ENCODE results near the gene CCDC12. TPM values are rescaled to one million over a fixed set of nuclear protein-coding genes. Genes with fewer than 3 reads are reported as not detected.

Gene CCDC12
- total and polyA plus RNA-seq, 2 of the 13 experiments (the other 11 are each of a cell fraction or from before 2014, with no cell fraction given): 30.1 to 49.5 TPM

GRCh38 chr3:47010910-47011309 is 34.4 kb upstream of the CCDC12 start:
- ChIA-PET CTCF (ENCODE audit: low intra/inter-chr PET ratio, low total read pairs) (no interaction called here), POLR2A (no interaction called here)
- Histone ChIP-seq H3K27me3 (ENCODE audit: control insufficient read depth in 1 of 2, insufficient read depth in 2 of 2, low read length in 2 of 2) (no peaks in the 10 kb centered on the region), H3K9ac (ENCODE audit: insufficient read depth, low read depth, low read length) (no peak overlapping the region), H3K4me1 (ENCODE audit: insufficient read depth, low read length) (peaks cover under 1% of the 10 kb centered on the region; the same call in 1 of the 2 replicates), H3K4me3 (replicated peaks in 1 of 3; ENCODE audit: insufficient read depth in 1 of 3, low read depth in 2 of 3, low read length in 3 of 3) (no peak overlapping the region), H3K9me3 (ENCODE audit: low read length) (no peaks in the 10 kb centered on the region), H3K36me3 (replicated peaks in 1 of 2; ENCODE audit: control insufficient read depth in 1 of 2, insufficient read depth in 2 of 2, low read length in 2 of 2) (peaks cover 6 to 26% of the 10 kb centered on the region in 2 experiments), H3K27ac (ENCODE audit: extremely low read length, insufficient read depth, low read length) (no peak overlapping the region), H3K4me2 (ENCODE audit: low read depth, low read length) (no peak overlapping the region), H3K79me2 (ENCODE audit: insufficient read depth, low read length) (no peaks in the 10 kb centered on the region), H4K20me1 (ENCODE audit: insufficient read depth, low read length) (no peaks in the 10 kb centered on the region), H2AFZ (ENCODE audit: low read length) (no peak overlapping the region)
- no peak for TF ChIP-seq PAX8 (CRISPR knock-in tag; IDR thresholded peaks at IDR 0.05; ENCODE audit: borderline replicate concordance)
- TF ChIP-seq HNRNPK (IDR thresholded peaks at IDR 0.05; ENCODE audit: low read depth, low read length, poor library complexity, severe bottlenecking): no peak
- TF ChIP-seq CSRNP1 (CRISPR knock-in tag; IDR thresholded peaks at IDR 0.05): no peak
- no peak for TF ChIP-seq NFKB2 (CRISPR knock-in tag; IDR thresholded peaks at IDR 0.05; ENCODE audit: borderline replicate concordance)
- TF ChIP-seq ZNF660 (CRISPR knock-in tag; IDR thresholded peaks at IDR 0.05; ENCODE audit: borderline replicate concordance, low read depth): no peak
- no peak for TF ChIP-seq ZNF282 (IDR thresholded peaks at IDR 0.05; ENCODE audit: partially characterized antibody)
- no peak for TF ChIP-seq AFF4 (CRISPR knock-in tag; IDR thresholded peaks at IDR 0.05)
- TF ChIP-seq ZBTB2 (CRISPR knock-in tag; IDR thresholded peaks at IDR 0.05; ENCODE audit: low read depth): no peak
- no peak for TF ChIP-seq ZBTB7A (CRISPR knock-in tag; IDR thresholded peaks at IDR 0.05)
- TF ChIP-seq KAT2B (IDR thresholded peaks at IDR 0.05; ENCODE audit: borderline replicate concordance, low read depth, low read length): no peak
- TF ChIP-seq RBFOX2 (IDR thresholded peaks at IDR 0.05; ENCODE audit: low read depth, low read length): no peak
- TF ChIP-seq ZSCAN31 (CRISPR knock-in tag; IDR thresholded peaks at IDR 0.05; ENCODE audit: low read depth): no peak
- no peak for FAIRE-seq
- intact Hi-C loops (cut with micrococcal nuclease; ENCODE audit: unreplicated experiment): loop anchor here (10.0 kb wide), 1 partner anchor 54 kb away; no protein-coding TSS in a partner anchor
- BruUV-seq (replicated peaks): no TSS peak
- 83% methylated on average over 3 of the region's 5 CpGs for WGBS (ENCODE audit: low lambda C conversion rate)
- DNase-seq (ENCODE audit: low spot score): no peak
- in situ Hi-C loops (cut with HindIII; ENCODE audit: extremely low pct_ligation_motif_present, low pct_unique_long_range_greater_than_20kb): no loop called here
- peak; percentile 3; the same call in 2 of the 3 replicates for ATAC-seq
